CD4-positive, alpha-beta T cell (primary cell): Measurements from ENCODE around the gene NOTCH2. TPM values are rescaled to one million over a fixed set of nuclear protein-coding genes. Genes with fewer than 3 reads are reported as not detected.
A peak's percentile ranks its signal among the peaks of the same experiment; 100 is the strongest.

Source experiments
- ATAC-seq: fragments of 200-7000 bp; cut with Tn5 transposase; one replicate; pipeline ENCODE4 v1.10.0; 2022; ENCODE audit warnings: mild to moderate bottlenecking; ENCODE audit not compliant: poor library complexity
- CTCF ChIA-PET: fragments of 350-600 bp; sonication (Branson Sonifier 250); formaldehyde crosslinking; loops from one replicate; lab custom pipeline; 2021; ENCODE audit warnings: antibody characterized with exemption, inconsistent platforms; lab: Charles Lee
- POLR2A ChIA-PET: fragments of 350-600 bp; sonication (Branson Sonifier 250); formaldehyde crosslinking; loops from one replicate; lab custom pipeline; 2021; ENCODE audit warnings: antibody characterized with exemption, inconsistent platforms; lab: Charles Lee
- DNase-seq, 14 experiments: peaks; one replicate each; pipeline ENCODE4 v3.0.0-alpha.2; 2013 to 2020; ENCODE audit warnings: mixed read lengths in 2 of 14
- H3K27ac ChIP-seq, 2 donors: one replicate each; pipeline versions ENCODE4 v1.5.1 to v1.7.0; 2013; ENCODE audit warnings: low read length in 2 of 2, low read depth in 1 of 2, mild to moderate bottlenecking in 1 of 2
- H3K27me3 ChIP-seq, 2 experiments: 1 replicate in 1 of 2; 2 replicates in 1 of 2; pipeline versions ENCODE4 v1.6.1 to v1.7.0; 2013; ENCODE audit warnings: low read length in 2 of 2, control low read depth in 1 of 2, mild to moderate bottlenecking in 1 of 2, moderate library complexity in 1 of 2; ENCODE audit not compliant: insufficient read depth in 2 of 2, control insufficient read depth in 1 of 2
- H3K36me3 ChIP-seq: one replicate; pipeline ENCODE4 v1.6.1; 2013; ENCODE audit warnings: low read length, control low read depth; ENCODE audit not compliant: insufficient read depth
- H3K4me1 ChIP-seq: one replicate; pipeline ENCODE4 v1.6.1; 2013; ENCODE audit warnings: low read length, control low read depth; ENCODE audit not compliant: insufficient read depth
- H3K4me3 ChIP-seq: one replicate; pipeline ENCODE4 v1.5.1; 2013; ENCODE audit warnings: mild to moderate bottlenecking, low read length, moderate library complexity
- H3K9me3 ChIP-seq, 2 experiments: 1 replicate in 1 of 2; 2 replicates in 1 of 2; pipeline versions ENCODE4 v1.6.1 to v1.7.0; 2013; ENCODE audit warnings: low read length in 2 of 2, mild to moderate bottlenecking in 2 of 2, control low read depth in 1 of 2, moderate library complexity in 1 of 2; ENCODE audit not compliant: control insufficient read depth in 1 of 2, insufficient read depth in 1 of 2
- H3K27ac Mint-ChIP-seq: one replicate; pipeline ENCODE4 v1.8.0; 2020; ENCODE audit warnings: mixed read lengths
- H3K27me3 Mint-ChIP-seq: one replicate; pipeline ENCODE4 v1.8.0; 2021; ENCODE audit warnings: mixed read lengths
- H3K36me3 Mint-ChIP-seq: one replicate; pipeline ENCODE4 v1.8.0; 2021; ENCODE audit warnings: low read depth, mixed read lengths
- H3K4me1 Mint-ChIP-seq: one replicate; pipeline ENCODE4 v1.8.0; 2021; ENCODE audit warnings: low read depth, mixed read lengths
- H3K4me3 Mint-ChIP-seq: one replicate; pipeline ENCODE4 v1.8.0; 2020; ENCODE audit warnings: mild to moderate bottlenecking, mixed read lengths
- H3K9me3 Mint-ChIP-seq: one replicate; pipeline ENCODE4 v1.8.0; 2020; ENCODE audit warnings: mixed read lengths
- CTCF ChIP-seq: fragments of 200-600 bp; IDR thresholded peaks from one replicate; pipeline ENCODE4 v1.8.0; 2022; ENCODE audit warnings: antibody characterized with exemption, mild to moderate bottlenecking
- intact Hi-C, 2 experiments: fragments of 100-400 bp; cut with DNase I in 1 of 2; cut with micrococcal nuclease in 1 of 2; formaldehyde crosslinking; loops; one replicate each; pipeline versions ENCODE4 v1.15.1 to v1.9.0; 2023 to 2025; cut with DNase I, micrococcal nuclease
- total RNA-seq, 174 experiments: library from RNA in 2 of 174; stranded (reverse) in 2 of 174; gene quantifications; one replicate each; pipeline ENCODE4 v1.2.3 and lab custom pipeline; 2021 to 2026

The NOTCH2 gene
- total RNA-seq, 2 experiments from 2014 or later, result 27.5 to 29.4 TPM

GRCh38 chr1:119940697-119941096, 128.8 kb downstream of the NOTCH2 start:
- ATAC-seq (peak; percentile 41), DNase-seq (peak in 1 of 14 experiments; percentile 1)
- no peaks in the 10 kb centered on the region for H3K9me3 Mint-ChIP-seq
- no peaks in the 10 kb centered on the region for H3K27me3 Mint-ChIP-seq
- Histone ChIP-seq H3K4me1 (no peaks in the 10 kb centered on the region), H3K27me3 (no peaks in the 10 kb centered on the region), H3K9me3 (no peaks in the 10 kb centered on the region), H3K27ac (no peak overlapping the region), H3K36me3 (peaks cover 57% of the 10 kb centered on the region), H3K4me3 (no peak overlapping the region)
- POLR2A ChIA-PET, result interaction anchor here (1.0 kb wide), 1 partner anchor 14 kb away, joined by 3 read pairs; no protein-coding TSS in a partner anchor
- intact Hi-C loops, result loop anchor here in 1 of 2 experiments (10.0 kb wide), 1 partner anchor 204 kb away; no protein-coding TSS in a partner anchor
- CTCF ChIA-PET, result interaction anchor here (1.3 kb wide), 1 partner anchor 27 kb away, joined by 3 read pairs; no protein-coding TSS in a partner anchor
- peaks cover 78% of the 10 kb centered on the region for H3K36me3 Mint-ChIP-seq
- TF ChIP-seq CTCF, result no peak
- no peak overlapping the region for H3K27ac Mint-ChIP-seq
- no peak overlapping the region for H3K4me3 Mint-ChIP-seq
- H3K4me1 Mint-ChIP-seq, result peaks cover 12% of the 10 kb centered on the region

GRCh38 chr1:119937198-119937597, 132.3 kb downstream of the NOTCH2 start:
- Histone ChIP-seq H3K27ac (no peak overlapping the region), H3K4me3 (no peak overlapping the region), H3K36me3 (peaks cover 85% of the 10 kb centered on the region), H3K27me3 (no peaks in the 10 kb centered on the region), H3K4me1 (no peaks in the 10 kb centered on the region), H3K9me3 (peaks cover 0 to 11% of the 10 kb centered on the region in 2 experiments)
- ChIA-PET CTCF (no interaction called here), POLR2A (no interaction called here)
- intact Hi-C loops, result no loop called here
- Mint-ChIP-seq H3K36me3 (peaks cover 95% of the 10 kb centered on the region), H3K9me3 (peaks cover 10% of the 10 kb centered on the region), H3K27ac (no peak overlapping the region), H3K4me3 (no peak overlapping the region), H3K27me3 (no peaks in the 10 kb centered on the region), H3K4me1 (peaks cover 12% of the 10 kb centered on the region)
- no peak for TF ChIP-seq CTCF
- no peak for DNase-seq
- ATAC-seq, result no peak

- TF ChIP-seq CTCF, result no peak
- no peak overlapping the region for H3K4me3 Mint-ChIP-seq
- ChIA-PET POLR2A (no interaction called here), CTCF (no interaction called here)
- Histone ChIP-seq H3K9me3 (peaks cover 0 to 11% of the 10 kb centered on the region in 2 experiments), H3K4me1 (no peaks in the 10 kb centered on the region), H3K27ac (no peak overlapping the region), H3K4me3 (no peak overlapping the region), H3K27me3 (no peaks in the 10 kb centered on the region), H3K36me3 (peaks cover 78% of the 10 kb centered on the region)
- H3K36me3 Mint-ChIP-seq, result peaks cover 92% of the 10 kb centered on the region
- H3K27ac Mint-ChIP-seq, result no peak overlapping the region
- intact Hi-C loops, result no loop called here
- peaks cover 5% of the 10 kb centered on the region for H3K4me1 Mint-ChIP-seq
- no peak for DNase-seq
- no peak for ATAC-seq
- H3K27me3 Mint-ChIP-seq, result no peaks in the 10 kb centered on the region
- peaks cover 10% of the 10 kb centered on the region for H3K9me3 Mint-ChIP-seq
Observed at GRCh38 chr1:119935915-119936314, 133.5 kb downstream of the NOTCH2 start.
